IPS-NIHi7 (cell line): ENCODE results near the gene MYO1C.
"Not testable (repeated sequence)": the region's sequence is repeated elsewhere in the genome, so short reads cannot be mapped to it uniquely, and the experiment has no call there.

Source experiments
- DNase-seq: peaks from one replicate; pipeline ENCODE4 v3.0.0; 2012; ENCODE audit warnings: mixed read lengths; ENCODE audit errors: extremely low spot score

Gene MYO1C

DNA sequence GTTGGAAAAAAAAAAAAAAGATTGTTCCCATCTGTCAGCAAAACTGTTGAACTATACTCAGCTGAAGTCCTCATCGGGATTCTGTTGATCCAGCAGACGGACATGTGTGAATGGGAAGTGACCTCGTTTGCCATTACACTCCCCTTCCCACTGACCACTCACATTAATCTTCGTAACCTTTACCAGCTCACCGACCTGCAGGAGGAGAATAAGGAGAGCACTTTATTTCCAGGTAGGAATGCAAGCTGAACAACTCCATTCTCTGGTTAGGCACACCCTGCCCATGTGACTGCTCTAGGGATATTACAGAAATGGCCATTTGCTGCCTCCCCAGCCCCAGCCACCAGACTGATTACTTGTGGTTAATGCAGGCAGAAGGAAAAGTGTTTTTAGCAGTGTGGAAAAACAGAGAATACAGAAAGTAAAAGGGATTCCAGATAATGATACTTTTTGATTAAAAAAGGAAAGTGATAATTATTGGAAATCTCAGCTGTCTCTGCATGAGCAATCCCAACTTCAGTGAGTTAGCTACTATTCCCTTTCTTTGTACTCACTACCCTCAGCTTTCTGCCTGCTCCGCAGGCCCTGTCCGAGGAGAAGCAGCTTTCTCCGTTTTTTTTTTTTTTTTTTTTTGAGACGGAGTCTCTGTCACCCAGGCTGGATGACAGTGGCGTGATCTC lies 68.9 kb downstream of the MYO1C start:
- DNase-seq = no peak

DNA sequence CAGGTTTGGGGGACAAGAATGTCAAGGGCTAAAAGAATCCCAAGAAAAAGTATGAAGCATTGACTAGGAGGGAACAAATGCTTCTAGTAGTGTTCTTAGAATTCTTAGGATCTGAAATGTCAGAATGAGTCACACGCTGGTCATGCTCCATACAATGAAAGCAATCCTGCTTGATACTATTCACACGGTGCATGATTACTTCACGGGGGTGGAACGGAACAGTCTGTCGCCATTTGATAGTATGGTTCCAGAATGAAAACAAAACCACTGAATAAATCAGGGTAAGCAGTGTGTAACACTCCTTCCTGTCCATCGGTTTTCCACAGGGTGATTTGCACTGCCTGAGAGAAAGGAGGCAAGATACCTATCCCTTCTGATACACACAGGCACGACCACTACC lies 69.6 kb downstream of the MYO1C start:
- DNase-seq = no peak

DNA sequence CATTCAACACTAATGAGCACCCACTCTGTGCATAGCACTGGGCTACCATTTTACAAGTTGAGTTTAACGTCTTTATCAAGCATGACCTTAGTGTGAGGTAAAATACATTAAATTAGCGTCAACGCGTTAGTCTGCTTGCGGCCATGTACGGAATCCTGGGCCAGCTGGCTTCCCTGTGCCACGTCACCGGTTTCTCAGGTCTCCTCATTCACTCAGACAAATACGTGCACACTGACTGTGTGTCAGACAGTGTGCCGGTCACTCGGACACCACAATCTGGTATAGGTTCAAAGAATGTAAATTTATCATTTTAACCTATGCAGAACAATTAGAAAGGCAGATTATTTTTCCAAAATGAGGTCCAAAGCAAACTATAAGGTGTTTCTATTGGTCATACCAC lies 71.0 kb downstream of the MYO1C start:
- DNase-seq = no peak

DNA sequence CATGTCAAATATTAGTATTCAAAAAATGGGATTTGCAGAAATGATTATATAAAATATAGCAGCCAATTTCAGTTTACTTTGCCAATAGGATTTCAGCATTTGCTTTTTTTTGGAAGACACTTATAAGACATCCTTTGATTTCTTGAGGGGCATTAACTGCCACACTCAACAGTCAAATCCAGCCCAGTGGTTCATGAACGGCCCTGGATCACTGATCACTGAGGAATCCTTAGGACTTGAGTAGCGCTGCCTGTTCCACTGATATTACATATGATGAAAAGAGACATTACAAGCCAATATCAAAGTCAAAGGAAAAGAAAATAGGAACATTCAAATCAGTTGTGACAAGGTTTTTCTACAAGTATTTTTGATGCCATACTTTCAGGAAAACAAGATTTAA lies 71.5 kb downstream of the MYO1C start:
- no peak for DNase-seq

DNA sequence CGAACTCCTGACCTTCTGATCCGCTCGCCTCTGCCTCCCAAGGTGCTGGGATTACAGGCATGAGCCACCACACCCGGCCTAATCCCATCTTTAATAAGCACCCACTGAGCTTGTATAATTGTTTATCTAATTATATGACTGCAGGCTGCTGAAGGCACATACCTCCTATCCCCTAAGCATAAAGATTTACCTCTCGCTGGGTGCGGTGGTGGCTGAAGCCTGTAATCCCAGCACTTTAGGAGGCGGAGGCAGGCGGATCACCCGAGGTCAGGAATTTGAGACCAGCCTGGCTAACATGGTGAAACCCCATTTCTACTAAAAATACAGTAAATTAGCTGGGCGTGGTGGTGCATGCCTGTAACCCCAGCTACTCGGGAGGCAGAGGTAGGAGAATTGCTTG lies 72.3 kb downstream of the MYO1C start:
- no peak for DNase-seq

DNA sequence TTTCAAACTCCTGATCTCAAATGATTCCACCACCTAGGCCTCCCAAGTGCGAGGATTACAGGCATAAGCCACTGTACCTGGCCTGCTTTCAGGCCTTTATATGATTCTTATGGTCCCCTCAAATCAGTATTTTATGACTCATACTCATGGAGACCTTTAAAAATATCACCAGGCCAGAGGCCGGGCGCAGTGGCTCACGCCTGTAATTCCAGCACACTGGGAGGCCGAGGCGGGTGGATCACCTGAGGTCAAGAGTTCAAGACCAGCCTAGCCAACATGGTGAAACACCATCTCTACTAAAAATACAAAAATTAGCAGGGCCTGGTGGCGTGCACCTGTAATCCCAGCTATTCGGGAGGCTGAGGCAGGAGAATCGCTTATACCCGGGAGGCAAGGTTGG lies 74.0 kb downstream of the MYO1C start:
- DNase-seq = not testable (repeated sequence)

DNA sequence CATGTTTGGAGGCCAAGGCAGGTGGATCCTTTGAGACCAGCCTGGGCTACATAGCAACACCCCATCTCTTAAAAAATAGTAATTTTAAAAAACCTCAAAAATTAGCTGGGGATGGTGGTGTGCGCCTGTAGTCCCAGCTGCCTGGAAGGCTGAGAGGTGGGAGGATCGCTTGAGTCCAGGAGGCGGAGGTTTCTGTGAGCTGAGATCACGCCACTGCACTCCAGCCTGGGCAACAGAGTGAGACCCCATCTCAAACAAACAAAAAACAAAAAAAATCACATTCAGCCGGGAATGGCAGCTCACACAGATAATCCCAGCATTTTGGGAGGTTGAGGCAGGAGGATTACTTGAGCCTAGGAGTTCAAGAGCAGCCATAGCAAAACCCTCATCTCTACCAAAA lies 76.1 kb downstream of the MYO1C start:
- DNase-seq = no peak

DNA sequence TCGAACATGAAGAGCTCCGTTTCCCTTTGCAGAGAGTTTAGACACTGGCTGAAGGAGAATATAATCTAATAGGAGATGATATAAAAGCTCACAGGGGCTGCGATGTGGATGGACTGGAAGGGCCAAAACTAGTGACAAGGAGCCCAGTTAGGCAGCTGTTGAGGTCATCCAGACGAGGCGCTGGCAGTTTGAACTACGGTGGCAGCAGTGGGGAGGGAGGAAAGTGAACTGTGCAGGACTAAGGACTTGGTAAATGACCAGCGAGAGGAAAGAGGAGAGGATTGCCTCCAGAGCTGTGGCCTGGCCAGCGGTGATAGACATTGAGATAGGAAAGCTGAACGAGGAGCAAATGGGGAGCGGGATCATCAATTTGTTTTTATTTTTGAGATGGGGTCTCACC lies 77.9 kb downstream of the MYO1C start:
- DNase-seq = no peak
